ENCODE measurements around the gene SERPINA3. TPM values are rescaled to one million over a fixed set of nuclear protein-coding genes. Genes with fewer than 3 reads are reported as not detected.

SERPINA3 gene
- total RNA-seq, 1 donor from 2014 or later: not detected

- Histone ChIP-seq H3K4me1 (ENCODE audit: control insufficient read depth in 3 of 3, insufficient read depth in 3 of 3, low read length in 3 of 3) (no peaks in the 10 kb centered on the region), H3K4me3 (ENCODE audit: low read length in 3 of 3) (no peak overlapping the region), H3K27ac (ENCODE audit: low read depth, low read length) (no peak overlapping the region), H3K36me3 (ENCODE audit: control insufficient read depth in 3 of 3, insufficient read depth in 3 of 3, low read length in 3 of 3) (no peaks in the 10 kb centered on the region), H3K27me3 (ENCODE audit: control insufficient read depth in 3 of 3, insufficient read depth in 3 of 3, low read length in 3 of 3) (peaks cover 0 to 2% (median 0%) of the 10 kb centered on the region in 3 donors), H3K9me3 (ENCODE audit: control insufficient read depth in 3 of 3, low read length in 3 of 3) (no peaks in the 10 kb centered on the region), H3K9ac (ENCODE audit: low read depth in 1 of 3, low read length in 3 of 3) (no peak overlapping the region)
These were observed 51.3 kb downstream of the SERPINA3 start for GRCh38 chr14:94663538-94663937.

GRCh38 chr14:94663965-94664704, 51.9 kb downstream of the SERPINA3 start:
- Histone ChIP-seq H3K9ac (ENCODE audit: low read depth in 1 of 3, low read length in 3 of 3) (no peak overlapping the region), H3K27ac (ENCODE audit: low read depth, low read length) (no peak overlapping the region), H3K4me1 (ENCODE audit: control insufficient read depth in 3 of 3, insufficient read depth in 3 of 3, low read length in 3 of 3) (no peaks in the 10 kb centered on the region), H3K36me3 (ENCODE audit: control insufficient read depth in 3 of 3, insufficient read depth in 3 of 3, low read length in 3 of 3) (no peaks in the 10 kb centered on the region), H3K4me3 (ENCODE audit: low read length in 3 of 3) (no peak overlapping the region), H3K9me3 (ENCODE audit: control insufficient read depth in 3 of 3, low read length in 3 of 3) (no peaks in the 10 kb centered on the region), H3K27me3 (ENCODE audit: control insufficient read depth in 3 of 3, insufficient read depth in 3 of 3, low read length in 3 of 3) (peaks cover 0 to 2% (median 0%) of the 10 kb centered on the region in 3 donors)

GRCh38 chr14:94665121-94665520, 52.9 kb downstream of the SERPINA3 start:
- H3K9ac ChIP-seq (ENCODE audit: low read depth in 1 of 3, low read length in 3 of 3): no peak overlapping the region
- H3K27me3 ChIP-seq (ENCODE audit: control insufficient read depth in 3 of 3, insufficient read depth in 3 of 3, low read length in 3 of 3): peaks cover 0 to 2% (median 0%) of the 10 kb centered on the region in 3 donors
- no peaks in the 10 kb centered on the region for H3K36me3 ChIP-seq (ENCODE audit: control insufficient read depth in 3 of 3, insufficient read depth in 3 of 3, low read length in 3 of 3)
- H3K9me3 ChIP-seq (ENCODE audit: control insufficient read depth in 3 of 3, low read length in 3 of 3): no peaks in the 10 kb centered on the region
- H3K4me3 ChIP-seq (ENCODE audit: low read length in 3 of 3): no peak overlapping the region
- no peak overlapping the region for H3K27ac ChIP-seq (ENCODE audit: low read depth, low read length)
- no peaks in the 10 kb centered on the region for H3K4me1 ChIP-seq (ENCODE audit: control insufficient read depth in 3 of 3, insufficient read depth in 3 of 3, low read length in 3 of 3)

GRCh38 chr14:94665544-94665943, 53.4 kb downstream of the SERPINA3 start:
- Histone ChIP-seq H3K36me3 (ENCODE audit: control insufficient read depth in 3 of 3, insufficient read depth in 3 of 3, low read length in 3 of 3) (no peaks in the 10 kb centered on the region), H3K4me1 (ENCODE audit: control insufficient read depth in 3 of 3, insufficient read depth in 3 of 3, low read length in 3 of 3) (no peaks in the 10 kb centered on the region), H3K27me3 (ENCODE audit: control insufficient read depth in 3 of 3, insufficient read depth in 3 of 3, low read length in 3 of 3) (peaks cover 0 to 2% (median 0%) of the 10 kb centered on the region in 3 donors)

GRCh38 chr14:94670692-94671285, 58.6 kb downstream of the SERPINA3 start:
- Histone ChIP-seq H3K9me3 (ENCODE audit: control insufficient read depth in 3 of 3, low read length in 3 of 3) (no peaks in the 10 kb centered on the region), H3K27me3 (ENCODE audit: control insufficient read depth in 3 of 3, insufficient read depth in 3 of 3, low read length in 3 of 3) (no peaks in the 10 kb centered on the region), H3K9ac (ENCODE audit: low read depth in 1 of 3, low read length in 3 of 3) (no peak overlapping the region), H3K4me3 (ENCODE audit: low read length in 3 of 3) (no peak overlapping the region), H3K27ac (ENCODE audit: low read depth, low read length) (no peak overlapping the region), H3K4me1 (ENCODE audit: control insufficient read depth in 3 of 3, insufficient read depth in 3 of 3, low read length in 3 of 3) (no peaks in the 10 kb centered on the region), H3K36me3 (ENCODE audit: control insufficient read depth in 3 of 3, insufficient read depth in 3 of 3, low read length in 3 of 3) (no peaks in the 10 kb centered on the region)

More at GRCh38 chr14:94665544-94665943, 53.4 kb downstream of the SERPINA3 start:
- no peaks in the 10 kb centered on the region for H3K9me3 ChIP-seq (ENCODE audit: control insufficient read depth in 3 of 3, low read length in 3 of 3)
- H3K4me3 ChIP-seq (ENCODE audit: low read length in 3 of 3): no peak overlapping the region
- H3K9ac ChIP-seq (ENCODE audit: low read depth in 1 of 3, low read length in 3 of 3): no peak overlapping the region
- no peak overlapping the region for H3K27ac ChIP-seq (ENCODE audit: low read depth, low read length)

GRCh38 chr14:94671870-94672444, 59.8 kb downstream of the SERPINA3 start:
- Histone ChIP-seq H3K27me3 (ENCODE audit: control insufficient read depth in 3 of 3, insufficient read depth in 3 of 3, low read length in 3 of 3) (no peaks in the 10 kb centered on the region), H3K9ac (ENCODE audit: low read depth in 1 of 3, low read length in 3 of 3) (no peak overlapping the region), H3K9me3 (ENCODE audit: control insufficient read depth in 3 of 3, low read length in 3 of 3) (no peaks in the 10 kb centered on the region), H3K27ac (ENCODE audit: low read depth, low read length) (no peak overlapping the region), H3K36me3 (ENCODE audit: control insufficient read depth in 3 of 3, insufficient read depth in 3 of 3, low read length in 3 of 3) (no peaks in the 10 kb centered on the region), H3K4me3 (ENCODE audit: low read length in 3 of 3) (no peak overlapping the region), H3K4me1 (ENCODE audit: control insufficient read depth in 3 of 3, insufficient read depth in 3 of 3, low read length in 3 of 3) (no peaks in the 10 kb centered on the region)

- H3K36me3 ChIP-seq (ENCODE audit: control insufficient read depth in 3 of 3, insufficient read depth in 3 of 3, low read length in 3 of 3): no peaks in the 10 kb centered on the region
- H3K27ac ChIP-seq (ENCODE audit: low read depth, low read length): no peak overlapping the region
These were observed 60.9 kb downstream of the SERPINA3 start for GRCh38 chr14:94673071-94673470.

More at GRCh38 chr14:94673071-94673470, 60.9 kb downstream of the SERPINA3 start:
- Histone ChIP-seq H3K4me1 (ENCODE audit: control insufficient read depth in 3 of 3, insufficient read depth in 3 of 3, low read length in 3 of 3) (no peaks in the 10 kb centered on the region), H3K9ac (ENCODE audit: low read depth in 1 of 3, low read length in 3 of 3) (no peak overlapping the region), H3K9me3 (ENCODE audit: control insufficient read depth in 3 of 3, low read length in 3 of 3) (no peaks in the 10 kb centered on the region), H3K4me3 (ENCODE audit: low read length in 3 of 3) (no peak overlapping the region), H3K27me3 (ENCODE audit: control insufficient read depth in 3 of 3, insufficient read depth in 3 of 3, low read length in 3 of 3) (peaks cover 0 to 6% (median 5%) of the 10 kb centered on the region in 3 donors)

Other genes starting within 250 kb of the SERPINA3 start
- gene SERPINA2, start 245.7 kb upstream of the SERPINA3 start, total RNA-seq: not detected
- 3.7 TPM for gene SERPINA1, start 223.8 kb upstream of the SERPINA3 start, total RNA-seq
- gene SERPINA11, start 159.6 kb upstream of the SERPINA3 start, total RNA-seq: not detected
- gene SERPINA9, start 136.2 kb upstream of the SERPINA3 start, total RNA-seq: not detected
- gene SERPINA12, start 102.9 kb upstream of the SERPINA3 start, total RNA-seq: not detected
- gene SERPINA4, start 50.9 kb upstream of the SERPINA3 start, total RNA-seq: not detected
- gene SERPINA5, start 31.0 kb upstream of the SERPINA3 start, total RNA-seq: 0.52 TPM
- gene GSC, start 157.7 kb downstream of the SERPINA3 start, total RNA-seq: 2.6 TPM

Measured in skeletal muscle tissue (tissue), 4 donors.